NCI-H2081 treated with DMSO at 0.1 percent for 48 hours (cell line): ENCODE results near the gene ADAMTS12.
"Not testable (repeated sequence)": the region's sequence is repeated elsewhere in the genome, so short reads cannot be mapped to it uniquely, and the experiment has no call there.

Experiments used
- DNase-seq: peaks from one replicate; lab custom pipeline; 2025; lab: John Stamatoyannopoulos, UW

Gene ADAMTS12

GRCh38 chr5:33526755-33527154 lies 365.0 kb downstream of the ADAMTS12 start:
- no peak for DNase-seq

- no peak for DNase-seq
These were observed 367.3 kb downstream of the ADAMTS12 start for GRCh38 chr5:33524476-33524875.

GRCh38 chr5:33523208-33523771 lies 368.5 kb downstream of the ADAMTS12 start:
- DNase-seq, result no peak

GRCh38 chr5:33516421-33516820 lies 375.4 kb downstream of the ADAMTS12 start:
- DNase-seq, result no peak

GRCh38 chr5:33515366-33515765 lies 376.4 kb downstream of the ADAMTS12 start:
- DNase-seq, result not testable (repeated sequence)

- no peak for DNase-seq
These were observed 378.2 kb downstream of the ADAMTS12 start for GRCh38 chr5:33513462-33514185.

GRCh38 chr5:33509036-33509435 lies 382.8 kb downstream of the ADAMTS12 start:
- DNase-seq, result no peak

GRCh38 chr5:33507426-33507825 lies 384.4 kb downstream of the ADAMTS12 start:
- DNase-seq, result no peak

- DNase-seq, result no peak
These were observed 387.2 kb downstream of the ADAMTS12 start for GRCh38 chr5:33504570-33504969.

- DNase-seq, result no peak
These were observed 389.9 kb downstream of the ADAMTS12 start for GRCh38 chr5:33501899-33502298.

- DNase-seq, result no peak
These were observed 390.5 kb downstream of the ADAMTS12 start for GRCh38 chr5:33501260-33501659.

GRCh38 chr5:33494466-33494865 lies 397.3 kb downstream of the ADAMTS12 start:
- no peak for DNase-seq

- no peak for DNase-seq
These were observed 399.8 kb downstream of the ADAMTS12 start for GRCh38 chr5:33491941-33492340.

- no peak for DNase-seq
These were observed 401.6 kb downstream of the ADAMTS12 start for GRCh38 chr5:33490071-33490665.

- no peak for DNase-seq
These were observed 402.2 kb downstream of the ADAMTS12 start for GRCh38 chr5:33489481-33490067.

GRCh38 chr5:33488558-33489355 lies 403.0 kb downstream of the ADAMTS12 start:
- DNase-seq, result no peak

GRCh38 chr5:33487236-33487635 lies 404.6 kb downstream of the ADAMTS12 start:
- no peak for DNase-seq

GRCh38 chr5:33482335-33482734 lies 409.5 kb downstream of the ADAMTS12 start:
- DNase-seq, result no peak

GRCh38 chr5:33480876-33481275 lies 410.9 kb downstream of the ADAMTS12 start:
- no peak for DNase-seq

- no peak for DNase-seq
These were observed 412.5 kb downstream of the ADAMTS12 start for GRCh38 chr5:33479311-33479710.

GRCh38 chr5:33477816-33478215 lies 414.0 kb downstream of the ADAMTS12 start:
- no peak for DNase-seq

GRCh38 chr5:33476992-33477391 lies 414.8 kb downstream of the ADAMTS12 start:
- no peak for DNase-seq
